Fibroblast of skin of left biceps (primary cell): Measurements from ENCODE around the gene DDX10.
"Not testable (repeated sequence)": the region's sequence is repeated elsewhere in the genome, so short reads cannot be mapped to it uniquely, and the experiment has no call there.

Experiments used
- DNase-seq, 2 experiments: peaks; one replicate each; pipeline ENCODE4 v3.0.0-alpha.2; 2013; ENCODE audit warnings: low read depth in 2 of 2

Gene DDX10

DNA sequence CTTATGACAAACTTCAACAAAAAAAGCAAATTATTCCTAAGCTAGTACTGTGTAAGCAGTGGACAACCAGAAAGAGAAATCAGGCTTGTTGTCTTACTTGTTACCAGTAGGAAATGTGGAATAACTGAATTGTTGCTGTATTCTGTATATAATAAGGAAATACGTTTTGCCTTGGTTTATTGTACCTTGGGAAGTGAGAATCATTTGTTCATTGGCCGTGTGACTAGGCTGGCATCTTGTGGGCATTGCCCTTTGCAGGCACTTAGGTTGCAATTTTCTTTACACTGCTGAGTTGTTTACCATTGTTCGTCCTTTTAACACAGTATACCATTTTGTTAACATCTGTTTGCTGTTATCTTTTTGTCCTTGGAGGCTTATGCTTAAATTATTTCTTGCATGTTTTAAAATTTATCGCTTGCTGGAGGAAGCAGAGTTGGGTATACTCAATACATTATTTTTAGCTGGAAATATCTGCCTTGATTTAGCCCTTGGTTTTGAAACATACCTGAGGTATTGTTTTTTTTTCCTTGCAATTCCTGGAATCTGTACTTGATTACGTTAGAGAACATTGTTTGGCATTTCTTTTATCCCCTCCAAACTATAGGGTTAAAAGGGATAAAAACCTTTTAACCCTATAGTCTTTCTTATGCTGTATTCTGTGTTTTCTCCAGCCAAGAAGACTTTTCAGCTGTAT is 109.3 kb downstream of the DDX10 start:
- DNase-seq: no peak

DNA sequence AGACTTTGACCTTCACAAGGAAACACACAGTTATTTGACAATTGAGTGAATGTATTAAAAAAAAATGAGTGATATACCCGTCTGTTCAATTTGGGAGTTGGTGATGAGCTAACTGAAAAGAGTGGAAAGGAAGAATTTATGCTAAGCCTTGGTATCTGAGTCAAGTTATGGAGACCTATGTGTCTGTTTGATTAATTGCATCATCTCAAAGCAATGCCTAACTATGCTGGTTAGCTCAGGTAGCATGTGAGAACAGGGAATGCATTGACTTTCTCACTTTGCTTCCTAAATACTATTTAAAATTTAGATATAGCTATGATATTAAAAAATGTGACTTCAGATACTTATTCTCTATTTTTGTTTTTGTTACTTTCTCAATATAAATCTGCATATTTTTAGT is 110.5 kb downstream of the DDX10 start:
- DNase-seq: no peak

DNA sequence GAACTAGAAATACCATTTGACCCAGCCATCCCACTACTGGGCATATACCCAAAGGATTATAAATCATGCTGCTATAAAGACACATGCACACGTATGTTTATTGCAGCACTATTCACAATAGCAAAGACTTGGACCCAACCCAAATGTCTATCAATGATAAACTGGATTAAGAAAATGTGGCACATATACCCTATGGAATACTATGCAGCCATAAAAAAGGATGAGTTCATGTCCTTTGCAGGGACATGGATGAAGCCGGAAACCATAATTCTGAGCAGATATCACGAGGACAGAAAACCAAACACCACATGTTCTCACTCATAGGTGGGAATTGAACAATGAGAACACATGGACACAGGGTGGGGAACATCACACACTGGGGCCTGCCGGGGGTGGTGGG is 114.3 kb downstream of the DDX10 start:
- not testable (repeated sequence) for DNase-seq

GRCh38 chr11:108780119-108780518 is 115.2 kb downstream of the DDX10 start:
- no peak for DNase-seq

DNA sequence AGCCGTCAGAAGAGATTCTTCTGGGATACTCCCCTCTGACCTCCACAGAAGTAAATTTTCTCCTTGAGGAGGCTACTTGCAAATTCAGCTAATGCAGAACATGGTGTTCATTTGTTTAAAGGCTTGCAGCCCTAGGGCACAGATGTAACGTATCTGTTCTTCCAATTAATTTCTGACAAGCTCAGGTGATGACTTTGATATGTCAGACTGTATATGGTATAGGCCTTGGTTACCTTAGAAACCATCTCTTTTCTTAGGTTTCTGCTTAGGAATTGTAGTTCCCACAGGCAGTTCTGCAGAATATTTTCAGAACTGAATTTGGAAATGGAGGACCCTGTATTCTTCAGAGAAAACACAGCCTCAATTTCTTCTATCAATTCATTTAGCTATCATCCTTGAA is 117.1 kb downstream of the DDX10 start:
- DNase-seq: no peak

DNA sequence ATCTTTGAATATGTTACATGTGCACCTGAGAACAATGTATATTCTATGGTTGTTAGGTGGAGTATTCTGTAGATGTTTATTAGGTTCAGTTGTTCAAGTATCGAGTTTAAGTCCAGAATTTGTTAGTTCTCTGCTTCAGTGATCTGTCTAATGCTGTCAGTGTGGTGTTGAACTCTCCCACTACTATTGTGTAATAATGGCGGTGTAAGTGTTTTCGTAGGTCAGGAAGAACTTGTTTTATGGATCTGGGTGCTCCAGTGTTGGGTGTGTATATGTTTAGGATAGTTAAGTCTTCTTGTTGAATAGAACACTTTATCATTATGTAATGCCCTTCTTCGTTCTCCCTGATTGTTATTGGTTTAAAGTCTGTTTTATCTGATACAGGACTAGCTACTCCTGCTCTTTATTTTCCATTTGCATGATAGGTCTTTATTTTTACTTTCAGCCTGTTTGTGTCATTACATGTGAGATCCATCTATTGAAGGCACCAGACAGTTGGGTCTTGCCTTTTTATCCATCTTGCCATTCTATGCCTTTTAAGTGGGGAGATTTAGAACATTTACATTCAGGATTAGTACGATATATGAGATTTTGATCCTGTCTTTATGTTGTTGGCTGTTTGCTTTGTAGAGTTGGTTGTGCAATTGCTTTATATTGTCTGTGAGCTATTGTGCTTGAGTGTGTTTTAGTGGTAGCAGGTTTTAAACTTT is 121.6 kb downstream of the DDX10 start:
- no peak for DNase-seq

- no peak for DNase-seq
These were observed 122.2 kb downstream of the DDX10 start for GRCh38 chr11:108787105-108787504.

DNA sequence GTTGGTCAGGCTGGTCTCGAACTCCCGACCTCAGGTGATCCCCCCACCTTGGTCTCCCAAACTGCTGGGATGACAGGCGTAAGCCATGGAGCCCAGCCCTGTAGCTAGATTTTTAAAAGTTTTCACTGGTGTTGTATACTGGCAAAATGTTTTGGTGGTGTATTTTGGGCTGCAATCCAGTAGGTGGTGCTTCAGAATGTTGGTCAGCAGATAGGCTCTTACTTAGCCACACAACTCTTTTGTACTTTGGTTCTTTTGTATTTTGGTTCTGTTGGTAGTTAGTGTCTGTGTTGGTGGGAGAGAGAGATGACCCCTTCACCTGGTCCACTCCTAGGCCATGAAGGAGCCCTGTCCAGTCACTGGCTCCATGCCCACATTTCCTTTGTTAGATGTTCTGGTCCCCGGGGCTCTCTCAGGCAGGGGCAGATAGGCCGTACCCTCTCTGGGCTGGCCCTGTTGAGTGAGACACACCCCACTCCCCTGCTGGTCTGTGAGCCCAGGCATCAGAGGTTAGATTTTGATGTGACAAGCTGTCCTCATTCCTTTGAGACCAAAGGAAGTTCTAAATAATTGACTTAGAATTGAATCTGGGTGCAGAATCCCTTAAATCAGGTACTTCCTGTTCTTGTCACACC is 123.8 kb downstream of the DDX10 start:
- peak in 1 of 2 experiments; percentile 12 for DNase-seq

DNA sequence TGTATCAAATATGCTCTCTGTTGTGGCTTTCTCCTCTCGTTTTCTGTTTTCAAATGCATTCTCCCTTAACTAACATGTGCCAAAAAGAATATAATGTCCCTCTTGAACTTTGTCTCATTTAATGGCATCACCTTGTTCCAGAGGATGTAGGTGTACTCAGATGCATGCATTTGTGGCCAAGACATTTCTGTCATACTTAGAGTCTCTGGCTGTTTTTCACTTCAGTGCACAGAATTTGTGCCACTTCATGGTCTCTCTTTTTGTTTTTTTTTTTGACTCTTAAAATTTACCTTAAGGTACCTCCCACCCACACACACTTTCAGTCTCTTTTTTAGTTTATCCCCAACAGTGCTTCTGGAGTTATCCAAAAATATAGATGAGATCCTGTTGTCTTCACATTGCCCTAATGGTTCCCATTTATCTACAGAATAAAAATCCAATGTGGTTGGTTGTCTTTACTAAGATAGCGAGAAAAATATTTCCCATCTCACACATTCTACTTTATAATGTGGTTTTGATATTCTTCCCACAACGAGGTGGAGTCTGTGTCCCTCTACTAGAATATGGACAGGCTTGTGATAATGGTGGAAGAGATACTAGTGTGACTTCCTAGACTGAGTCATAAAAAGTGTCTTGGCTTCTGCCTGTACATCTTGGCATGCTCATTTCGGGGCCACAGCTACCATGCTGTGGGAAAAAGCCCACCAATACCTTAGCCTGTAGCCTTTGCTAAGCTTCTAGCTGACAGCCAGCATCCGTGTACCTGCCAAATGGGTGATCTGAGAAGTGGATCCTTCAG is 125.8 kb downstream of the DDX10 start:
- no peak for DNase-seq

- no peak for DNase-seq
These were observed 128.3 kb downstream of the DDX10 start for GRCh38 chr11:108793138-108793537.

DNA sequence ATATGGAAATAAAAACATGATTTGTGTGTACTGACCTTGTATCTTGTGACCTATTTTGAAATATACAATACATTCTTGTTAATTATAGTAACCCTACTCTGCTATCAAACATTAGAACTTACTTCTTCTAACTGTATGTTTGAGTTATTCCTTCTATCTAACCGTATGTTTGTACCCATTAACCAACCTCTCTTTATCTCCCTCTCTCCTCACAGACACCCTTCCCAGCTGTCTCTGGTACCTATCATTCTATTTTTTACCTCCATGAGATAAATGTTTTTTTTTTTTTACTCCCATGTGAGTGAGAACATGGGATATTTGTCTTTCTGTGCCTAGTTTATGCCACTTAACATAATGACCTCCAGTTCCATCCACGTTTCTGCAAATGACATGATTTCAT is 128.7 kb downstream of the DDX10 start:
- DNase-seq: no peak

DNA sequence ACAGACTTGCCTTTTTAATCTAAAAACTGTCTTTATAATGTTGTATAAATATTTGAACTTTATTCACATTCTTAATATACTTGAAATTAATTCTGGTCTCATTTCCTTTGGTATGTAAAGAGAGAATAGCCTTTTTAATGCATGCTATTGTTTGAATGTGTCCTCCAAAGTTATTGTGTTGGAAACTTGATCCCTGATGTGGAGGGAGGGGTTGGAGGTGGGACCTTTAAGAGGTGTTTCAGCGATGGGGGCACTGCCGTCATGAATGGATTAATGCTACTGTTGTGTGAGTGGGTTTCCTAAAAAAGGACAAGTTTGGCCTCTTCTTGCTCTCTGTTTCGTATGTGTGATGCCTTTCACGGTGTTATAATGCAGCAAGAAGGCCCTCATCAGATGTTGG is 131.7 kb downstream of the DDX10 start:
- DNase-seq: no peak

GRCh38 chr11:108797578-108798100 is 132.8 kb downstream of the DDX10 start:
- no peak for DNase-seq

DNA sequence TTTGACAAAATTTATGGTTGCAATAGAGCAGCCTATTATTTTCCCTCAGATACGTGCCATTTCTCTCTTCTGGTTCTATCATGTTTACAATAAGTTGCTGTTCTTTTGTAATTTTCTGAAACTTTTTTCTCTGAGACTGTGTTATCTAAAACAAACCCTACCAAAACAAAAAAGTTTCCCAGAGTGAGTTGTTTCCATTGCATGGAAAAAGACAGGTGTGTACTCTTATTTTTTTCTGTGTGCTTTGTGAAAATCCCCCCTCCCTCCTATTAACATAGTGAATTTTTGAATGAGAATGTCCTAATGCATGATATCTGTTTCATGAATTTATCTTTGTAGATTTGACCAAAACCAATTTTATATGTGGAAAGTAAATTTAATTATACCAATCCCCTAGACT is 137.6 kb downstream of the DDX10 start:
- DNase-seq: no peak

- DNase-seq: peak in 1 of 2 experiments; percentile 3
These were observed 138.9 kb downstream of the DDX10 start for GRCh38 chr11:108803776-108804175.

- no peak for DNase-seq
These were observed 139.6 kb downstream of the DDX10 start for GRCh38 chr11:108804511-108804910.

DNA sequence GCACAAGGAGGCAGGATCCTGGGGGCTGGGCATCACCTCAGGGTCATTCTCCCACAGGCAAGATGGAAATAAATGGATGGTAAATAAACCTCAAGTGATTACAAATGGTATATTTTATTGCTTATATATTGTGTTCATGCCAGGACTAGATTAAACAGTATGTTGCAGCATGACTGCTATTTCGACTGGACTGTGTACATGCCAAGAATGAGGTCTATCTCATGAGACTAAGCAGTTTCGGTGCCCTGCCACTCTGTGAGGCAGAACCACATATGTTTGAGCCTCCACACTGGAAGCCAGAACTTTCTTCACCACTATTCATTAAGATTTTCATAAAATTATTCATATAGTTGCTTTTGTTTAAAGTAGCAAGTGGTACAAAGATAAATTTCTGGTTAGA is 140.2 kb downstream of the DDX10 start:
- DNase-seq: no peak

DNA sequence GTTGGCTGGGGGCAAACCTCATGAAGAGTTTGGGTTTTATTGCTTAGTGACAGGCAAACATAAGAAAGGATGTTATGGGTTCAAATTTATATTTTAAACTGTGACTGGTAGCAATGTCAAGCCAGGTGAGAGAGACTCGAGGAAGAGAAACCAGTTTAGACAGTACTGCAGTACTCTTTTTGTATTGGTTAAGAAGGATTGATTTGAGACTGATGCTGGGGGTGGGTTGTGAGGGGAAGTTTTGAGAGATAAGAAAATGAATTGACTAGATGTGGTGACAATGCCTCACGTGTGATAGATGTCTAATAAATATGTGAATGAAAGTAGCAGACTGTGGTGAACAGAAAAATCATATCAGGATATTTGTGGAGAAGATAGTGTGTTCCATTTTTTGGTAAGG is 142.4 kb downstream of the DDX10 start:
- DNase-seq: no peak

DNA sequence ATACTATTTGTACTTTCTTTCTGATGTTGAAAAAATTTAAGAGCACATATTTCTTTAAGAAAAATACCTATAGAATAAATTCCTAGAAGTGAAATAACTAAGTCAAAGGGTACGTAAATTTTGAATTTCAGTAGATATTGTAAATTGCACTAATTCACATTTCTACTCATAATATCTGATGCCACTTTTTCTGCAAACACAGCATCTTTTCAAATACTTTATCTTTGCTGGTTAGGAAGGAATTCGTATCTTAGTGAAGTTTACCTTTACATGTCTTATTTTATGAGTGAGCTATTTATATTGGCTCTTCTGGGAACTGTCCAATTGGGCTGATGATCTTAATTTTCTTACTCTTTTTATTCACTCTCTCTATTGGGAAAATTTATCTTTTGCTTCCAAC is 148.2 kb downstream of the DDX10 start:
- DNase-seq: no peak

DNA sequence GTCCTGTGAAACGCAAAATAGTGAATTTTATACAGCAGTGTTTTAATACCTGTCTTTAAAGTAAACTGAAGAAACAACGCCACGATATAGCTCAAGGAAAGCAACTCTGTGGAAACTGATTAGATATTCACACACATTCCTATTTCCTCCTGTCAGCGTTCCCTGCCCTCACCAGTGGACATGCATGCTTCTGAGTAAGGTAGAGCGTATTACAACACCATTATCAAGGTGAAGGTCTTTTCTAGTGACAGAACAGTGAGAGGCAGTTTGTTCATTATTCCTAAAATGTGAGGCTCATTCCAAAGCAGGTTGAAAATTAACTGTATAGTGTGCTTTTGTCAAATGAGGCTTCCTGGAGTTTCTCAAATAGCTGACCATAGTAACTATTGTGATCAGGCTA is 153.1 kb downstream of the DDX10 start:
- DNase-seq: no peak

DNA sequence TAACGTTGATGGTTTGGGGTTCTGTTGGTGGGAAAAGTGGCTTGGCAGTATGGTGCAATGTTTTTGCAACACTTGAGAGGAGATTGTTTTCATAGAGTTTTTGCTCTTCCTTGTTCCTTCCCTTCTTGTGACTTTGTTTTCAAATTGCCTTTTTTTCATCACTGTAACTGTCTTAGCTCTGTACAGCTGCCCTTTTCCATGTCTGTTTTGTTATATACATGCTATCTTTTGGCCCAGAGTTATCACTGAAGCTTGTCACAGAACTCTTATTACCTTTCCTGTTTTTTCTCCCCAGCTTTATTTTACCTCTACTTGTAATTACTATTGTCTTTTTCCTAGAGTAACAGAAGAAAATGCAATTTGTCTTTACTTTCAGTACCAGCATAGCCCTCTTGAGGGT is 154.1 kb downstream of the DDX10 start:
- no peak for DNase-seq

DNA sequence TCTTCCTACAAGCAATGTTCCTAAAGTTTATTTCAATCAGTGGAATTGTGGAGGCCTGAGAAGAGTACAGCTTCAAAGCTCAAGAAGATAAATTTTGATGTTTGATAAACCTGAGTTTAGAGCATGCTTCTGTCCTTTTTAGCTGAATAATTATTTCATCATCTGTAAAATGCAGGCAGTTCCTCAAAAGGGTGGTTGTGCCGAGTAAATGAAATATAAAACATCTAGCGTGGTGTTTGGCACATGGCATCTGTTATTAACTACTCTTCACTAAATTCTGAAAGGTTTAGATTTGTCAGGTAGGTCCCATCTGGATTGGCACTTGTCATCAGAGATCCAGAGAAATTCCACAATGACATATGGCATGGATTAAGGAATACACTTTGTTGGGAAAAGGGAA is 155.1 kb downstream of the DDX10 start:
- DNase-seq: no peak
